Ureter (tissue), 1 donor: ENCODE measurements around the gene SOCS7. TPM values are rescaled to one million over a fixed set of nuclear protein-coding genes. Genes with fewer than 3 reads are reported as not detected.

Experiments
- DNase-seq: peaks from one replicate; pipeline ENCODE4 v3.0.0-alpha.2; 2020; ENCODE audit warnings: low spot score
- total RNA-seq: library from RNA; stranded (reverse); gene quantifications from one replicate; pipeline ENCODE4 v1.2.4, GENCODE V29; 2023
- donor health status: DM: yes; HTN: yes; CAD: no.

Gene SOCS7
- total RNA-seq, 1 donor from 2014 or later, result 25.6 TPM

DNA sequence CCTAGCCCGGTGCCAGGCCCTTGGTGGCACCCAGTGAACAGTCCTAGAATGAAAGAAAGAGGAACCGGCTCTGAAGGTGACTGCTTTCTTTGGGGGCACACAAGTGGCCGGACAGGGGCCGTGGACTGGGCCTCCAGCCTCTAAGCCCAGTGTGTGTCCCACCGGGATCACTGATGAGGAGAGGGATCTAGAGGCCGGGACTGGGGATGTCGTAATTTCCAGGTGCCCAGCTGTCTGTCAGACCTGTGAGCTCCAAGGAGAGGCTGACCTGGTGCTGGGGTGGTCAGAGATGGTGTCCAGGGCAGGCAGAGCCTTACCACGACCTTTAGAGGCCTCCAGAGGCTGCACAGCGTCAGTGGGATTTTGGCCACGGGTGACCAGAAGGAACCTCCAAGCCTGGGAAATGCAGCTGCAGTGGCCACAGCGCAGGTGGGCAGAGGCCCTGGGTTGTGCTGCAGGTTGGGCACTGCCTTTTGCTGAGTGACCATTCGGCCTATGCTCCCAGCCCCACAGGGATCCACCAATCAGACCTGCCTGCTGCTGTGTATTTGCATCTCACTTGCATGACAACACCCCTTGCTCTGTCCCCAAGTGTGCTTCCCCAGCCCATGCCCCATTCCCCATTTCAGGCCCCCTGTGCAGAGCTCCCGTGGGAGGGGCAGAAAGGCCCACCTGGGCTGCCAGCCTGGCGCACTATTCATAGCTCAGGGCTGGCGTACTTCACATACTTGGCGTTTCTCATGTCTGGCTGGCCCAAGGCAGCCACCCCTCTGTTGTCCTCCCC lies 89.2 kb downstream of the SOCS7 start:
- no peak for DNase-seq

DNA sequence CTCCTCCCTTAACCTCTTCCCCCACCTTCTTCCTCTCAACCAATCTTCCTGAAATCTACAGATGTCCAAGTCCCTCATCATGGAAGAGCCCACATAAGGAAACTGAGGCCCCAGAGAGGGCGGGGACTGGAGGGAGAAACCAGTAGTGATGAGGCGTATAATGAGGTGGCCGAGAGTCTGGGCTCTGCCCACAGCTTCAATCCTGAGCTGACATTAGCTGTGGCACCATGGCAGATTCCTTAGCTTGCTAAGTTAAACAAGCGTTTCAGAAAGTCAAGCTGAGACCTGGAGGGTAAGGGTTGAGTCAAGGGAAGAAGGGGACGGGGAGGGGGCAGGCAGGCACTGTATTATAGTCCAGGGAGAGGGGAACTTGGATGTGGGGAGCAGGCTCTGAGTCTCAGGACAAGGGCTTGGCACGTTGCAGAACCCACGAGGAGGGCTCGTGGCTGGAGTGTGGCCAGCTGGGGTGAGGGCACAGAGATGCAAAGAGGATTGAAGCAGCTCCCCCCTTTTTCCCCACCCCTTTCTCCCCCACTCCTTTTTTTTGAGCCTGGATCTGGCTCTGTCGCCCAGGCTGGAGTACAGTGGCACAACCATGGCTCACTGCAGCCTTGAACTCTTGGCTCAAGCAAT lies 89.9 kb downstream of the SOCS7 start:
- DNase-seq, result no peak

DNA sequence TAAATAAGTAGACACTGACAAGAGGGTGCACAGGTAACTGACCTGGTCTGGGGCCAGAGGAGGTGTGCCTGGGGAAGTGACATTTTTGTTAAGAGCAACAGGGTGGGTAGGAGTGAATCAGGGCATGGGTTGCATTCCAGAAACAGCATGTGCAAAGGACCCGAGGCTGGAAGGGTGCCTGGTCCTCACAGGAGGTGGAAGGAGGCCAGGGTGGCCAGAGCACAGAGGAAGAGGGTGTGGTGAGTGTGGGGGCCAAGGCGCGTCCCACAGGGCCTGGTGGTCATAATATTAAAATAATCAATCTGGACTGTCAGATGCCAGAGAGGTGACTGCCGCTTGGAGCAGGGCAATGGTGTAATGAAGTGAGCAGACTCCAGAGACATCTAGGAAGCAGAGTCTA lies 90.9 kb downstream of the SOCS7 start:
- no peak for DNase-seq

DNA sequence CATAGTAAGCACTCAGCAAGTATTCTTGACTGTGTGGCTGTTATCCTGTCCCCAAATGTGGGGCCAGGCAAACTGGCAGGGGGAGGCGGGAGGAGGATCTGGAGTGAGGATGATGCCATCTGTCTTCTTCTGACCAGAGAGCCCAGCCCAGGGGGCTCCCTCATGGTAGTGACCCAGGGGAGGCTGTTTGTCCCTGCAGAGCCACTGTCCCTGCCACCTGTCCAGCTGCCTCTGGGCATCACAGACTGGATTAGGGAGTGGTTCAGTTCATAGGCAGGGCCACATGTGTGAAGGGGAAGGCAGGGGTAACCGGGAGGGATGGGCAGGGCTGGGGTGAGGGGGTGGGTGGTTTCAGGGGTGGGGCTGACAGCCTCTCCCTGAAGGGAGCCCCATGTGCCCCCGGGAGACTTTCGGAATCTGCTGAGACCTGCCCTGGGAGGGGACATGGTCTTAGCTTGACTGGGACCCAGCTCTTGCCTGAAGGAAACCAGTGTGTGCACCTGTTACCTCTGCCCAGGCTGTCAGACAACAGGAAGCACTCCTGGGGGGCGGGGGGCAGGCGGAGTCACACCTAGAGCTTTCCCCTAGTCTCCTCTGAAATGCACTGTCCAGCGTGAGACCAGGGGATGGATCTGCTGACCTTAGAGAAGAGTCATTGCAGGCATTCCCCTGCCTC lies 91.8 kb downstream of the SOCS7 start:
- no peak for DNase-seq

DNA sequence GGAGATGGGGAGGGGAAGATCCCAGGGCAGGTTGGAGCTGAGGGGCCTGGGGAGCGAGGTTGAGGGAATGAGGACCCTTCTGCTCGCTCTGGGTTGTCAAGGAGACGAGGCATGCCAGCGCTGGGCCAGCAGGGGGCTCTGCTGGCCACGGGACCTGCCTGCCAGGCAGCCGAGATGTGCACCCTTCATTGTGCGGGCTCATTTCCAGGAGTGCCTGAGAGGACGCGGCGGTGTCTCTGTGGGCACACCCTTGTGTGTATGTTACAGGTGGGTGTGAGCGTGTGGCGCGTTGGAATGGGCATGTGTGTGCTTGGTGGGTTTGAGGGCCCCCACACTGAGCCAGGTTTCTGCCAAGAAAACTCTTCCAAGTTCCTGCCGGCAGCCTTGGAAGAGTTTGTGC lies 92.5 kb downstream of the SOCS7 start:
- DNase-seq, result peak; percentile 76

DNA sequence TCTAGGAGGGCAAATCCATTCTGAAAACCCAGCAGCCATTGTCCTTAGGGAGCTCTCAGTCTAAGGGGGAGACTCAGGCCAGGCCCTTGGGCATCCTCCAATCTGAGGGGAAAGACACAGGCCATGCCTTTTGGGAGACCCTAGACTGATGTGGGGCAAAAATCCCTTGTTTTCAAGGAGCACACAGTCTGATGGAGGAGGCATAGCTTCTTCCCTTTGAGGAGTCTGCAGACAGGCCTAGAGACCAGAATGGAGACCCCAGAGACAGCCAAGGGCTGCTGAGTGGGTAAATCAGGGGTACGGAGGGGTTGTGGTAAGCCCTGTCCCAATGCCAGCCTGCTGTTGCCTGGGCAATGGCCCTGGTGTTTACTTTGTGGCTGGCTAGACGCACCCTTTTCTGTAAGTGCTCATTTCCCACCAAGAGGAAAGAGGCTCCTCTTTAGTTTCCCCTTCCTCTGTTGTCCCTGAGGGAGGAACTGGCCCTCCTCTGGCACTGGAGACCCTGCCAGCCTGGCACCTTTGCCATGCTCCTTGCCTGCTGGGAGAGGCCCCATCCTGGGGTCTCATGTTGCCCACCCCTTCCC lies 96.0 kb downstream of the SOCS7 start:
- DNase-seq, result no peak

DNA sequence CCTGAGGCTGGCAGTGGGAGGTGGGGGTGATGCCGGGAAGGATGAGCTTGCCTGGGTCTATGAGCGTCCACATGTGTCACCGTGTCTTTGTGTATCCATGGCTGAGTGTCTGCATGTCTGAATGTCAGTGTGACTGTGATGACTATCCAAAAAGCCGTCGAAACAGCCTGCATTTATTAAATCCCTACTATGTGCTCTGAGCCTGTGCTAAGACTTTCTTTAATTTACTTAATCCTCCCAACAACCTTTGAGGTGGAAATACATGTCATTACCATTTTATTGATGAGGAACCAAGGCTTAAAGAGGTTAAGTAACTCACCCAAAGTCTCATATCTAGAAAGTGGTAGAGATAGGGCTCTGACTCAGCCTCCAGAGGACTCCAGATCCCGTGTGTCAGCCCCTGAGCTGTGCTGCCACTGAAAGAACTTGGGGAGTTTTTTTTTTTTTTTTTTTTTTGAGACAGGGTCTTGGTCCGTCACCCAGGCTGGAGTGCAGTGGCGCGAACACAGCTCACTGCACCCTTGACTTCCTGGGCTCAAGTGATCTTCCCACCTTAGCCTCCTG lies 96.6 kb downstream of the SOCS7 start:
- DNase-seq, result no peak

DNA sequence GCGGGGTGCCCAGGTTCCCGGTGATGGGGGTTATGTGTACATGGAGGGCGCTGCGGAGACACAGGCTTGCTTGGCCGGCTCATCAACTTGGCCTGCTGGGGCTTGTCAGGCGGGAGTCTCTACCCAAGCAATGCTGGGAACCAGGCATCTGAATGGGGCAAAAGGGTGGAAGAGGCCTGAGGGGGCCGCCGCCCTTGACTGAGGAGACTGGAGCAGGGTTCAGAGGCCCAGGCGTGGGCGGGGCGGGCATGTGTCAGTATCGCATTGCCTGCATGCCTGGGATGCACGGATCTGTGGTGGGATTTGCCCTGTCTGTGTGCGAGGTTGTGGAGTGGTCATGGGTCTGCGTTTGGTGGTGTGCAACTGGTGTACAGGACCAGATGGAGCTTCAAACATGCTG lies 97.7 kb downstream of the SOCS7 start:
- DNase-seq, result peak; percentile 92

DNA sequence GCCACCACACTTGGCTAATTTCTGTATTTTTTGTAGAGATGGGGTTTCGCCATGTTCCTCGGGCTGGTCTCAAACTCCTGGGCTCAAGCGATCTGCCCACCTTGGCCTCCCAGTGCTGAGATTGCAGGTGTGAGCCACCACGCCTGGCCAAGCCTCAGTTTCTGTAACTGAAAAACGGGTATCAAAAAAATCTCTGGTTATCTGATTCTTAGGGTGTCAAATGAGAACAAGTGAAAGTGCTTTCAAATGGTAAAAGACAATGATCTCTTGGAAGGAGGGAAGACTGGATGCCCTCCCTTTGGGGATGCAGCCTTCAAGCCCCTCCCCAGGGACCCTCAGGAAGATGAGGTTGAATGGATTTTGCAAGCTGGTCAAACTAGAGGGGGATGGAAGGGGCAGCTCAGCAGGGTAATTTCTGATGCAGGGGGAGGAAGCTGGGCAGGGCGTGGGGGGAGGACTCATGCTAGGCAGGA lies 98.9 kb downstream of the SOCS7 start:
- DNase-seq, result no peak

DNA sequence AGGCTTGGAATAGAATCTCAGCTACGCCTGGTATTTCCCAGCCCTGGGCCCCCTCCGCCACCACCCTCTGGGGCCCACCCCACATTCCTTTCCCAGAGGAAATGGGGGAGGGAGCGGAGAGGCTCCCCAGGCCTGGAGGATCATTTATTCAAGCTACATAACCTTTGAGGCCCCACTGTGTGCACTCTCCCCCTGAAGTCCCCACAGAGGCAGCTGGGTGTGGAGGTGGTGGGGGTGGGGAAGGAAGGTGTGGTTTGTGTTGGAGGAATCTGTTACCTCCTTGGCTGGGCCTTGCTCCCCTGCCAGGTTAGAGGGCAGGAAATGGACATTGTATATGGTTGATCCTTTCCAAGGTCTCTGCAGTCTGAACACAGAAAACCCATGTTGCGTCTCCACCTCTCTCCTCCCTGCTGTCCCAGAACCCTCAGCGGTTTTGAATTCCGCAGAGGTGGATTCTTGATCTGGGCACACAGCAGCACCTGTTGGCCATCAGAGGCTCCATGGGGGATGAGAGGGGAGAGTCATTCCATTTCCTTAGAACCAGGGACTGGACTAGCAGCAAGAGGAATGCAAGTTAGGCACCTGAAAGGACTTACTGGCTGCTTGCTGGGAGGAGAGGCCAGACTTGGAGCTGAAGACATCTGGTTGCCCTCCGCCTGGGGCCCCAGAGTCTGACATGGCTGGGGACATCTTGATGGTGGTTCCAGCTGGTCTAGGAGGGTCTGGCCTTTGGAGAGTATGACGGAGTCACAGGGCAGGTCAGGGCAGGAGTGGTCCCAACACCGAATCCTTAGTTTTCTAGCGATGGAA lies 99.6 kb downstream of the SOCS7 start:
- DNase-seq, result peak; percentile 75

DNA sequence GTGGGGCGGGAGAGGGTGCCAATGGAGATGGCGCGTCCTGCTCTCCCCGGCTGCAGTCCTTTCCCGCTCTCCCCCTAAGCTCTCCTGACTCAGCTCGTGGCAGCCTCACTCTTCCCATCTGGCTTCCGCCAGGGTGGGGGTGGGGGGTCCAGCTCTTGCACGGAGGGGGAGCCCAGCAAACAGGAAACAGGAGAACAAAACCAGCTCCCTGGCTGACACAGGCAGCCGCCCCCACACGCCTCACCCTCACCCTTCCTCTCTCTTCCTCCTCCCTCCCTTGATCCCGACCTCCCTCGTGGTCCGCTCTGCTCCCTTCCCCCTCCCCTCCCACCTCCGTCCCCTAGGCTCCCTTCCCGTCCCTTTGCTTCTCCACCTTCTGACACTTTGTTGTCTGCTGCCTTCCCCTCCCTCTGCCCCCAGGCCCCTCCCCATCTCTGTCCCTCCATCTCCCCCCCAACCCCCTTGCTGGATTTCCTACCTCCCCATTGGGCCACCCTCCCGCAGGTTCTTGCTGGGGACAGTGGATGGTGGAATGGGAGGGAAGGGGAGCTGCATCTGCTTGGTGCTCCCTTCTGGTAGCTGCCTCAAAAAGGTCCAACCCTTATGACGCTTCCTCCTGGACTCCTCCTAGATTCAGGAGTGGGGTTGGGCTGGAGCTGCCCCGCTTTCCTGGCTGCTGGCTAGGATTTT lies 100.3 kb downstream of the SOCS7 start:
- DNase-seq, result peak; percentile 83

DNA sequence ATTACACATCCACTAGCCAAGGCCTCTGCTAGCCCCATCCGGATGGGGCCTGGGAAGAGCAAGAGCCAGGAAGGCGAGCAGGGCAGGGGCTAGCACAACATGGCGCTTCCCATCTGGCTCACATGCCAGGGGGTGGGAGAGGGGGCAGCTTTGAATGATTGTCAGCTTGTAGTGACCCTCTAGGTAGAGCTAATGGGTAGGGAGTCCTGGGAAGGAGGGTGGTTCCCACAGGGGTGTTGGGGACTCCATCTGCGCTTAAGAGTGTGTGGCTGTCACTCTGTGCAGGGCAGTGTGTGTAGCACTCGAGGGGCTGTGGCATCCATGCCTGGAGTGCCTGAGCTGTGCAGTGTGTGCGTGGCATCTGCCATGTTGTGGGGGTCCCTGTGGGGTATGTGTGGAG lies 101.1 kb downstream of the SOCS7 start:
- no peak for DNase-seq

DNA sequence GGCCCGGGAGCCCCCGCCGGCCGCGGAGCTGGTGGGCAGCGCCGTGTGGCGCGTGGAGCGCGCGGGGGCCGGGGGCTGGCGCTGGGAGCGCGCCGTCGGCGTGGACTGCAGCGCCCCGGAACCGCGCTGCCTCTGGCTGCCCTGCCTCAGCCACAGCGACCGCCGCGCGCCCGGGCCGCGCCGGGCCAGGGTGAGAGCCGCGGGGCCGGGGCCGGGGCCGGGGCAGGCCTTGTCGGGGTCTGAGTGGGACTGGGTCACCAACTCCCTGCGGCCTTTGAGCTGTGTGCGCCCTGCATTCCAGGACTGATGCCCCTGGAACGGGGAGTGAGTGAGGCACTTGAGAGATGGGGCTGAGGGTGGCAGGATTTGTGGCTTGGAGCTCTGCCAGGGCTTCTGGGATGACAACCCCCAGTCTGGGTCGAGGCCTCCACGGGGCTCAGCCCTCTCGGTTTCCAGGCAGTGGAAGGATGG lies 102.3 kb downstream of the SOCS7 start:
- DNase-seq, result no peak

DNA sequence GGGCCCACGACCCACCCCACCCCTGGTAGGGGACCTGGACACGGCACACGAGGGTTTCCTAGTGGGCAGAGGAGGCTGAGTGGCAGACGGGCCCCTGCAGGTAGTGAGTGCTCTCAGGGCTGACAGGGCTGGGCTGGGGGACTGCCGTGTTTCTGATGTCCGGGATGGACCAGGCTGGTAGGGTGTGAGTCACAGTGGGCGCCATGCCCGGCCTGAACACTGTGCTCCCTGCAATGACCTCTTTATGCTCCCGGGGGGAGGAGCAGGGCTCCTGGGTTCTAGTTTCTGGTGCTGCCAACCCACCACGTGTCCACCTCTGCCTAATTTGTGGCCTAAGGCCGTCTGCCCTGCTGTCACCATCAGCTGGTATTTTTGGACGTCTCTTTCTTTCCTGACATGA lies 102.9 kb downstream of the SOCS7 start:
- DNase-seq, result peak; percentile 90

Other genes with a start within 250 kb of the SOCS7 start
- gene TBC1D3E, start 223.9 kb upstream of the SOCS7 start, total RNA-seq, result not detected
- not detected for gene TBC1D3, start 159.3 kb upstream of the SOCS7 start, total RNA-seq
- gene MRPL45, start 54.7 kb upstream of the SOCS7 start, total RNA-seq, result 31.1 TPM
- 0.05 TPM for gene GPR179, start 7.9 kb upstream of the SOCS7 start, total RNA-seq
- gene ARHGAP23, start 76.6 kb downstream of the SOCS7 start, total RNA-seq, result 367 TPM